Epithelial cell of proximal tubule (primary cell): ENCODE data around the gene SIK3. TPM values are rescaled to one million over a fixed set of nuclear protein-coding genes. Genes with fewer than 3 reads are reported as not detected.

Experiments used
- DNase-seq: peaks from one replicate; pipeline ENCODE4 v3.0.0-alpha.2; 2011; ENCODE audit warnings: low read depth
- H3K4me3 ChIP-seq: 2 replicates; pipeline ENCODE4 v1.5.1; 2011; ENCODE audit warnings: low read depth, mild to moderate bottlenecking, low read length
- CTCF ChIP-seq: conservative IDR thresholded peaks from 2 replicates; pipeline ENCODE4 v1.5.1; 2012; ENCODE audit warnings: low read depth, mild to moderate bottlenecking, low read length
- total RNA-seq: library from RNA; depleted of rRNA; stranded (reverse); fragments of >200 nt; gene quantifications from 2 replicates; pipeline ENCODE4 v1.2.3, GENCODE V29; 2015

Gene SIK3
- total RNA-seq, 1 donor from 2014 or later, result 17.6 TPM

GRCh38 chr11:117091753-117092477 is 6.3 kb downstream of the SIK3 start:
- no peak for DNase-seq
- TF ChIP-seq CTCF, result no peak

GRCh38 chr11:117090111-117090706 is 8.0 kb downstream of the SIK3 start:
- no peak for DNase-seq
- TF ChIP-seq CTCF, result no peak
- no peak overlapping the region for H3K4me3 ChIP-seq

More at GRCh38 chr11:117091753-117092477, 6.3 kb downstream of the SIK3 start:
- no peak overlapping the region for H3K4me3 ChIP-seq

- no peak overlapping the region for H3K4me3 ChIP-seq
- no peak for DNase-seq
- TF ChIP-seq CTCF, result no peak
Observed at GRCh38 chr11:117089685-117090084, 8.5 kb downstream of the SIK3 start.

GRCh38 chr11:117087446-117087845 is 10.8 kb downstream of the SIK3 start:
- no peak for DNase-seq
- no peak for TF ChIP-seq CTCF
- H3K4me3 ChIP-seq, result no peak overlapping the region

- DNase-seq, result no peak
- TF ChIP-seq CTCF, result no peak
- no peak overlapping the region for H3K4me3 ChIP-seq
Observed at GRCh38 chr11:117084992-117085391, 13.2 kb downstream of the SIK3 start.

DNA sequence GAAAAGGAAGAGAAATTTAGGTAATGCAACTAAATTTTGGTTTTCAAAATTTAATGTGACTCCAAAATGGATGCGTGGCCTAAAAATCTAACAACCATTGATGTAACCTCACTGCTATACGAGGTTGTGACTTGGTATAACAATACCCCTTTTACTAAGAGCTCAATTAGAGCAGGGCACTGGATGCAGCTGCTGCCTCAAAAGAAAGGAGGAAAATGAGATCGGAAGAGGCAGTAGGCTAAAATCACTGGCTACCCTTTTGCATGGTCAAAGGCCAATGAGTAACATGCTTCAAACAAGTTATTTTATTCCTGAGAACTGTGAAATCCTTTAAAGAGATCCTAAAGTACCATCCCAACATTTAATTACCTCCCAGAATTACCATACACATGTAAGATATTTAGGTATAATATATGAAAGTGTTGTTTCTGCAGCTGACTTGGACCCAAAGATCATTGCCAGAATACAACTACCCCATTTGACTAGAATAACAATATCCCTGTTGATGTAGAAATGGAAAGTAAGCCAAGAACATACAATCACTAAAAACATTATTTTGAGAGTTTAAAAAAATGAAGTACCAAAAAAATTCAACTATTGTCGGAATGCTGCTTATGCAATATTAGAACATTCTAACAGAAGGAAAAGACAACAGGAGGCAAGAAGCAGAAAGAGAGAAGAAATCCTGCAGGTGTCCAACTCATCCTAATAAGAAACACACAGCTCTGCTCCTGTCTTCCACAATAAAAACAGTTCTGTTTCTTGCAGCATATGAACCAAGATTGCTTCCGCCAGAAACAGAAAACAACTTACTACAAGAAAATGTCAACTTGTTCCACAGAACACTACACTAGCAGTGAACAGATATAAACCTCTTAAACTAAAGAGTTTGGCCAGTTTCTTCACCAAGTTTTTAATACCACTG is 15.0 kb downstream of the SIK3 start:
- no peak for TF ChIP-seq CTCF
- no peak overlapping the region for H3K4me3 ChIP-seq
- no peak for DNase-seq
